ENCODE results near the gene ZBTB8B.
"Not testable (repeated sequence)": the region's sequence is repeated elsewhere in the genome, so short reads cannot be mapped to it uniquely, and the experiment has no call there.

Gene ZBTB8B

GRCh38 chr1:32480761-32481160 is 15.9 kb downstream of the ZBTB8B start:
- ATAC-seq (ENCODE audit: low read depth): no peak
- Histone ChIP-seq H3K36me3 (ENCODE audit: low read depth) (no peaks in the 10 kb centered on the region), H3K27me3 (ENCODE audit: insufficient read depth, poor library complexity, severe bottlenecking) (no peaks in the 10 kb centered on the region), H3K27ac (ENCODE audit: poor library complexity, severe bottlenecking) (no peak overlapping the region), H3K9me3 (ENCODE audit: severe bottlenecking) (no peaks in the 10 kb centered on the region), H3K4me1 (ENCODE audit: insufficient read depth, poor library complexity, severe bottlenecking) (no peaks in the 10 kb centered on the region), H3K4me3 (ENCODE audit: severe bottlenecking) (no peak overlapping the region)
- no peak for DNase-seq (ENCODE audit: low spot score)
- no peak for TF ChIP-seq CTCF (IDR thresholded peaks at IDR 0.05; ENCODE audit: poor library complexity, severe bottlenecking)

GRCh38 chr1:32481788-32482187 is 16.9 kb downstream of the ZBTB8B start:
- ATAC-seq (ENCODE audit: low read depth); DNase-seq (ENCODE audit: low spot score); H3K9me3 ChIP-seq (ENCODE audit: severe bottlenecking); H3K27ac ChIP-seq (ENCODE audit: poor library complexity, severe bottlenecking); H3K36me3 ChIP-seq (ENCODE audit: low read depth); H3K4me1 ChIP-seq (ENCODE audit: insufficient read depth, poor library complexity, severe bottlenecking); H3K4me3 ChIP-seq (ENCODE audit: severe bottlenecking); H3K27me3 ChIP-seq (ENCODE audit: insufficient read depth, poor library complexity, severe bottlenecking): not testable (repeated sequence)

- H3K27ac ChIP-seq (ENCODE audit: poor library complexity, severe bottlenecking): no peak overlapping the region
- no peak for ATAC-seq (ENCODE audit: low read depth)
- H3K36me3 ChIP-seq (ENCODE audit: low read depth): no peaks in the 10 kb centered on the region
- no peaks in the 10 kb centered on the region for H3K9me3 ChIP-seq (ENCODE audit: severe bottlenecking)
- no peak for DNase-seq (ENCODE audit: low spot score)
- no peak overlapping the region for H3K4me3 ChIP-seq (ENCODE audit: severe bottlenecking)
- no peak for TF ChIP-seq CTCF (IDR thresholded peaks at IDR 0.05; ENCODE audit: poor library complexity, severe bottlenecking)
- H3K27me3 ChIP-seq (ENCODE audit: insufficient read depth, poor library complexity, severe bottlenecking): no peaks in the 10 kb centered on the region
- no peaks in the 10 kb centered on the region for H3K4me1 ChIP-seq (ENCODE audit: insufficient read depth, poor library complexity, severe bottlenecking)
Observed at GRCh38 chr1:32485554-32486255, 20.8 kb downstream of the ZBTB8B start.

GRCh38 chr1:32486463-32487113 is 21.7 kb downstream of the ZBTB8B start:
- H3K36me3 ChIP-seq (ENCODE audit: low read depth): no peaks in the 10 kb centered on the region
- H3K4me1 ChIP-seq (ENCODE audit: insufficient read depth, poor library complexity, severe bottlenecking): no peaks in the 10 kb centered on the region
- H3K4me3 ChIP-seq (ENCODE audit: severe bottlenecking): no peak overlapping the region
- H3K9me3 ChIP-seq (ENCODE audit: severe bottlenecking): no peaks in the 10 kb centered on the region
- DNase-seq (ENCODE audit: low spot score) (no peak), ATAC-seq (ENCODE audit: low read depth) (no peak)
- no peak overlapping the region for H3K27ac ChIP-seq (ENCODE audit: poor library complexity, severe bottlenecking)
- TF ChIP-seq CTCF (IDR thresholded peaks at IDR 0.05; ENCODE audit: poor library complexity, severe bottlenecking): no peak
- H3K27me3 ChIP-seq (ENCODE audit: insufficient read depth, poor library complexity, severe bottlenecking): no peaks in the 10 kb centered on the region

GRCh38 chr1:32487182-32487581 is 22.3 kb downstream of the ZBTB8B start:
- H3K27me3 ChIP-seq (ENCODE audit: insufficient read depth, poor library complexity, severe bottlenecking): no peaks in the 10 kb centered on the region

More at GRCh38 chr1:32487182-32487581, 22.3 kb downstream of the ZBTB8B start:
- H3K4me1 ChIP-seq (ENCODE audit: insufficient read depth, poor library complexity, severe bottlenecking): no peaks in the 10 kb centered on the region
- H3K36me3 ChIP-seq (ENCODE audit: low read depth): no peaks in the 10 kb centered on the region
- DNase-seq (ENCODE audit: low spot score): no peak
- H3K27ac ChIP-seq (ENCODE audit: poor library complexity, severe bottlenecking): no peak overlapping the region
- ATAC-seq (ENCODE audit: low read depth): no peak; the same call in 2 of the 3 replicates
- no peak for TF ChIP-seq CTCF (IDR thresholded peaks at IDR 0.05; ENCODE audit: poor library complexity, severe bottlenecking)
- H3K4me3 ChIP-seq (ENCODE audit: severe bottlenecking): no peak overlapping the region
- no peaks in the 10 kb centered on the region for H3K9me3 ChIP-seq (ENCODE audit: severe bottlenecking)
